ENCODE measurements around the gene LRRC8A. TPM values are rescaled to one million over a fixed set of nuclear protein-coding genes. Genes with fewer than 3 reads are reported as not detected.

Gene LRRC8A
- total RNA-seq, 1 experiment from 2014 or later: 16.4 TPM

- no peak for ATAC-seq
- intact Hi-C loops (cut with micrococcal nuclease; ENCODE audit: unreplicated experiment): no loop called here
Observed at GRCh38 chr9:128894764-128895163, 12.8 kb downstream of the LRRC8A start.

DNA sequence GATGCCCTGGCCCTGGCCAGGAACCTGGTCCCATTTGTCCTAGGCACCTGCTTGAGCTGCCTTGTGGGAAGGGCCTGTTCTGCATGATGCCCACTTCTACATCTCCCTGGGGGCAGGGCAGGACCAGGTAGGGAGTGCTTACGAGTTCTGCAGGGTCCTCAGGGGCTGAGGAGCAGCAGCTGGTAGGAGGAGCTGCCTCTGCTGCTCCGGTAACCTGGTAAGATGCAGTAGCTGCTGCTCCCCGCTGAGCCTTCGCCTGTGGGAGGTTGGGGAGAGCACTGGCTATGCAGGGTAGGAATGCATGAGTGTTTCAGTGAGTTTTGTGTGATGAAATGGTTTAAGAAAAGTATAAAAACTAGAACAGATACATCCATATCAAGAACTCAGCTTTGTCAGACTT lies 13.6 kb downstream of the LRRC8A start:
- H3K27me3 ChIP-seq (ENCODE audit: control insufficient read depth, insufficient read depth, low read length): no peaks in the 10 kb centered on the region
- peaks cover 8% of the 10 kb centered on the region; the same call in 1 of the 2 replicates for H3K4me1 ChIP-seq (ENCODE audit: control insufficient read depth, insufficient read depth, low read length)
- ATAC-seq: no peak; the same call in 1 of the 2 replicates
- intact Hi-C loops (cut with micrococcal nuclease; ENCODE audit: unreplicated experiment) (no loop called here), in situ Hi-C loops (cut with HindIII; ENCODE audit: low pct_unique_long_range_greater_than_20kb, low sequenced_read_pairs) (no loop called here)
- no TSS peak for BruUV-seq (replicated peaks)
- ChIA-PET POLR2A (interaction anchor here (0.6 kb wide), 1 partner anchor 27 kb away, joined by 6 read pairs; no protein-coding TSS in a partner anchor), CTCF (no interaction called here)
- H3K9me3 ChIP-seq (ENCODE audit: control insufficient read depth, insufficient read depth, low read depth, low read length): no peaks in the 10 kb centered on the region
- no peak for DNase-seq (ENCODE audit: low read depth, low spot score)
- H3K27ac ChIP-seq (ENCODE audit: low read length): no peak overlapping the region
- no peak for TF ChIP-seq TCF7L2 (IDR thresholded peaks at IDR 0.05; ENCODE audit: low read depth, low read length)
- TF ChIP-seq, protein P1, sequence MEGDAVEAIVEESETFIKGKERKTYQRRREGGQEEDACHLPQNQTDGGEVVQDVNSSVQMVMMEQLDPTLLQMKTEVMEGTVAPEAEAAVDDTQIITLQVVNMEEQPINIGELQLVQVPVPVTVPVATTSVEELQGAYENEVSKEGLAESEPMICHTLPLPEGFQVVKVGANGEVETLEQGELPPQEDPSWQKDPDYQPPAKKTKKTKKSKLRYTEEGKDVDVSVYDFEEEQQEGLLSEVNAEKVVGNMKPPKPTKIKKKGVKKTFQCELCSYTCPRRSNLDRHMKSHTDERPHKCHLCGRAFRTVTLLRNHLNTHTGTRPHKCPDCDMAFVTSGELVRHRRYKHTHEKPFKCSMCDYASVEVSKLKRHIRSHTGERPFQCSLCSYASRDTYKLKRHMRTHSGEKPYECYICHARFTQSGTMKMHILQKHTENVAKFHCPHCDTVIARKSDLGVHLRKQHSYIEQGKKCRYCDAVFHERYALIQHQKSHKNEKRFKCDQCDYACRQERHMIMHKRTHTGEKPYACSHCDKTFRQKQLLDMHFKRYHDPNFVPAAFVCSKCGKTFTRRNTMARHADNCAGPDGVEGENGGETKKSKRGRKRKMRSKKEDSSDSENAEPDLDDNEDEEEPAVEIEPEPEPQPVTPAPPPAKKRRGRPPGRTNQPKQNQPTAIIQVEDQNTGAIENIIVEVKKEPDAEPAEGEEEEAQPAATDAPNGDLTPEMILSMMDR (IDR thresholded peaks at IDR 0.05): no peak
- no peak for TF ChIP-seq SIN3A (IDR thresholded peaks at IDR 0.05; ENCODE audit: borderline replicate concordance, insufficient read depth, low read depth, low read length)
- TF ChIP-seq REST (IDR thresholded peaks at IDR 0.05; ENCODE audit: insufficient read depth in 1 of 2, low read depth in 2 of 2, low read length in 1 of 2): no peak
- TF ChIP-seq POLR2AphosphoS5 (IDR thresholded peaks at IDR 0.05; ENCODE audit: low read depth, low read length): no peak
- no peak overlapping the region for H3K4me3 ChIP-seq (ENCODE audit: low read depth in 2 of 2, low read length in 2 of 2)
- no peaks in the 10 kb centered on the region for H3K36me3 ChIP-seq (ENCODE audit: control insufficient read depth, insufficient read depth, low read length)

More at GRCh38 chr9:128894764-128895163, 12.8 kb downstream of the LRRC8A start:
- H3K4me1 ChIP-seq (ENCODE audit: control insufficient read depth, insufficient read depth, low read length): peaks cover 8% of the 10 kb centered on the region; the same call in 1 of the 2 replicates
- BruUV-seq (replicated peaks): no TSS peak
- H3K27ac ChIP-seq (ENCODE audit: low read length): no peak overlapping the region
- no peaks in the 10 kb centered on the region for H3K27me3 ChIP-seq (ENCODE audit: control insufficient read depth, insufficient read depth, low read length)
- no peak for DNase-seq (ENCODE audit: low read depth, low spot score)
- H3K9me3 ChIP-seq (ENCODE audit: control insufficient read depth, insufficient read depth, low read depth, low read length): no peaks in the 10 kb centered on the region
- ChIA-PET POLR2A (no interaction called here), CTCF (no interaction called here)
- no peak overlapping the region for H3K4me3 ChIP-seq (ENCODE audit: low read depth in 2 of 2, low read length in 2 of 2)
- in situ Hi-C loops (cut with HindIII; ENCODE audit: low pct_unique_long_range_greater_than_20kb, low sequenced_read_pairs): no loop called here
- H3K36me3 ChIP-seq (ENCODE audit: control insufficient read depth, insufficient read depth, low read length): no peaks in the 10 kb centered on the region
- TF ChIP-seq POLR2AphosphoS5 (IDR thresholded peaks at IDR 0.05; ENCODE audit: low read depth, low read length): no peak
- TF ChIP-seq, protein P1 (IDR thresholded peaks at IDR 0.05): no peak
